Natural killer cell treated with Interleukin-12 subunit alpha and Interleukin-12 subunit beta and Interleukin-15 and Interleukin-18, amount 100 ng/mL, for 72 hours (primary cell): Measurements from ENCODE around the gene SWSAP1. TPM values are rescaled to one million over a fixed set of nuclear protein-coding genes. Genes with fewer than 3 reads are reported as not detected.
"Not testable (repeated sequence)": the region's sequence is repeated elsewhere in the genome, so short reads cannot be mapped to it uniquely, and the experiment has no call there.

Experiments
- ATAC-seq, 2 donors: fragments of 150-1000 bp; cut with Tn5 transposase in 1 of 2; sonication (Bioruptor Pico), chemical (Tn5 transposase) in 1 of 2; 2 replicates each; pipeline ENCODE4 v1.10.0; 2021
- DNase-seq: peaks from one replicate; pipeline ENCODE4 v3.0.0; 2022; ENCODE audit warnings: low spot score
- H3K27ac Mint-ChIP-seq, 2 donors: 1 replicate in 1 of 2; 2 replicates in 1 of 2; pipeline ENCODE4 v1.8.0; 2022; ENCODE audit warnings: mixed read lengths in 2 of 2, mild to moderate bottlenecking in 1 of 2, moderate library complexity in 1 of 2
- H3K27me3 Mint-ChIP-seq, 2 donors: 1 replicate in 1 of 2; 2 replicates in 1 of 2; pipeline ENCODE4 v1.8.0; 2022; ENCODE audit warnings: mixed read lengths in 2 of 2
- H3K36me3 Mint-ChIP-seq: one replicate; pipeline ENCODE4 v1.8.0; 2022; ENCODE audit warnings: mixed read lengths
- H3K4me1 Mint-ChIP-seq, 2 donors: 1 replicate in 1 of 2; 2 replicates in 1 of 2; pipeline ENCODE4 v1.8.0; 2022; ENCODE audit warnings: low read depth in 2 of 2, mixed read lengths in 2 of 2, mild to moderate bottlenecking in 1 of 2
- H3K4me3 Mint-ChIP-seq: one replicate; pipeline ENCODE4 v1.8.0; 2022; ENCODE audit warnings: mixed read lengths
- H3K9me3 Mint-ChIP-seq: 2 replicates; pipeline ENCODE4 v1.8.0; 2022; ENCODE audit warnings: mixed read lengths
- total RNA-seq, 2 donors: library from RNA; stranded (reverse); gene quantifications; one replicate each; pipeline ENCODE4 v1.2.3, GENCODE V29; 2022

Gene SWSAP1
- total RNA-seq, 2 donors from 2014 or later, result 1.6 to 3.0 TPM

DNA sequence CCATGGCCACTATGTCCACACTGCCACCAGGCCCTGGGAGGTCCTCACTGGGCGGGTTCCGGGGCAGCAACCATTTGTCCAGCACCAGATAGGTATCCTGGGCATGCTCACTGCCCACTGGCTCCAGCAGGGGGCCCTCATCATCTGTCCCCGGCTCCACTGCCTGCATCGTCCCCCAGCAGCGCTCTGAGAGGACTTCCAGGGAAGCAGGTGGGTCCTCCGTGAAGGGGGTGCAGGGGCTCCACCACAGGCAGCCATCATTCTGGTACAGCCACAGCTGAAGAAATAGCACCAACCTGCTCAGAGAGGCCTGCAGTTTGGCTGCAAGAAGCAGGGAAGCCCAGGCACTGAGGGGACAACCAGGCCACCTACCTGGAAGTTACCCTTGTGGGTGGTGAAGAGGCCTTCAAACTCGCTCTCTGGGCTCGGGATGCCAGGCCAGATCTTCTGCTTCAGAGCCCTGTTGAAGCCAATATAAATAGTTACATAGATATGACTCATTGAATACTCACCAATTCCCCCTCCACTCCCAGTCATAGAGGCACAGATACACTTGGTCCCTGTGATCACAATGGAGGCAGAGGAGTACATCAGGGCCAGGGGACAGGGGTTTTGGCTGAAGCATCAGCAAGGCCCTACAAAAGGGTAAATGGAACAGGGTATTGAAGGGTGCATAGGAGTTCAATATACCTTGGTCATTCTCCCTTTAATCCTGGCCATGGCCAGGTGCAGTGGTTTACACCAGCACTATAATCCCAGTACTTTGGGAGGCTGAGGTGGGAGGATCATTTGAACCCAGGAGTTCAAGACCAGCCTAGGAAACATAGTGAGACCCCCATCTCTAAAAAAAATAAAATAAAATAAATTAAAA is 4.1 kb downstream of the SWSAP1 start:
- H3K4me3 Mint-ChIP-seq, result peak overlapping the region; percentile 11
- peaks cover 30 to 33% of the 10 kb centered on the region in 2 donors for H3K4me1 Mint-ChIP-seq

GRCh38 chr19:11379269-11379845 is 4.9 kb downstream of the SWSAP1 start:
- peak; percentile 35 for DNase-seq
- not testable (repeated sequence) for ATAC-seq, H3K4me3 Mint-ChIP-seq, H3K27ac Mint-ChIP-seq, H3K27me3 Mint-ChIP-seq, H3K9me3 Mint-ChIP-seq, H3K36me3 Mint-ChIP-seq
- H3K4me1 Mint-ChIP-seq, result peaks cover 30 to 33% of the 10 kb centered on the region in 2 donors

More for the DNA sequence above, 4.1 kb downstream of the SWSAP1 start:
- peaks cover 5% of the 10 kb centered on the region for H3K36me3 Mint-ChIP-seq
- DNase-seq (no peak), ATAC-seq (no peak)
- no peaks in the 10 kb centered on the region for H3K27me3 Mint-ChIP-seq
- no peak overlapping the region for H3K27ac Mint-ChIP-seq
- no peaks in the 10 kb centered on the region for H3K9me3 Mint-ChIP-seq

- Mint-ChIP-seq H3K4me1 (peaks cover 33 to 34% of the 10 kb centered on the region in 2 donors), H3K27me3 (no peaks in the 10 kb centered on the region), H3K27ac (peak overlapping the region; percentile 89 to 90), H3K36me3 (peaks cover 5% of the 10 kb centered on the region), H3K4me3 (peak overlapping the region; percentile 92), H3K9me3 (no peaks in the 10 kb centered on the region)
- no peak for DNase-seq
- ATAC-seq, result no peak
These were observed 5.4 kb downstream of the SWSAP1 start for GRCh38 chr19:11379857-11380350.

GRCh38 chr19:11380653-11381537 is 6.4 kb downstream of the SWSAP1 start:
- Mint-ChIP-seq H3K9me3 (no peaks in the 10 kb centered on the region), H3K36me3 (peaks cover 5% of the 10 kb centered on the region), H3K27ac (peak overlapping the region; percentile 89 to 90), H3K27me3 (no peaks in the 10 kb centered on the region), H3K4me3 (peak overlapping the region; percentile 92), H3K4me1 (peaks cover 28 to 33% of the 10 kb centered on the region in 2 donors)
- ATAC-seq (peak; percentile 91 to 93), DNase-seq (peak; percentile 96)

GRCh38 chr19:11382898-11383705 is 8.6 kb downstream of the SWSAP1 start:
- no peaks in the 10 kb centered on the region for H3K27me3 Mint-ChIP-seq
- DNase-seq (no peak), ATAC-seq (no peak)
- peak overlapping the region; percentile 69 for H3K4me3 Mint-ChIP-seq
- H3K27ac Mint-ChIP-seq, result peak overlapping the region in 1 of 2 donors; percentile 43
- no peaks in the 10 kb centered on the region for H3K9me3 Mint-ChIP-seq
- no peaks in the 10 kb centered on the region for H3K36me3 Mint-ChIP-seq
- H3K4me1 Mint-ChIP-seq, result peaks cover 23 to 24% of the 10 kb centered on the region in 2 donors

DNA sequence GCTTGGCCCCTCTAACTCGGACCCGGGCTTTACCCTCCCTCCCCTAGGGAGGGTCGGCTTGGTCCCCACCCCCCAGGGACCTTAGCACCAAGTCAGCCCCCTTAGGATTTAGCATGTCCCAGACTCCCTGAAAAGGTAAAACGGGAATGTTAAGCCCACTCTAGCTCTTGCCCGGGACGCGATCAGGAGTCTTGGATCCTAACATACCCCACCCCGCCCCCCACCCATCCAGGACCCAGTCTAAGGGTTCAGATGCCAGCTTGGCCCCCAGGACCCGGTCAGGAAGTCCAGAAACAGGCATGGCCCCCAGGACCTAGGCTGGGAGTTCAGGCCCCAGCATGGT is 9.2 kb downstream of the SWSAP1 start:
- Mint-ChIP-seq H3K9me3 (no peaks in the 10 kb centered on the region), H3K27me3 (no peaks in the 10 kb centered on the region), H3K27ac (no peak overlapping the region), H3K36me3 (no peaks in the 10 kb centered on the region), H3K4me1 (peaks cover 23 to 24% of the 10 kb centered on the region in 2 donors), H3K4me3 (no peak overlapping the region)
- no peak for ATAC-seq
- DNase-seq, result no peak

GRCh38 chr19:11384778-11385129 is 10.3 kb downstream of the SWSAP1 start:
- Mint-ChIP-seq H3K9me3 (no peaks in the 10 kb centered on the region), H3K27ac (no peak overlapping the region), H3K4me1 (peaks cover 23% of the 10 kb centered on the region in 2 donors), H3K27me3 (no peaks in the 10 kb centered on the region), H3K36me3 (no peaks in the 10 kb centered on the region), H3K4me3 (no peak overlapping the region)
- no peak for DNase-seq
- no peak for ATAC-seq

DNA sequence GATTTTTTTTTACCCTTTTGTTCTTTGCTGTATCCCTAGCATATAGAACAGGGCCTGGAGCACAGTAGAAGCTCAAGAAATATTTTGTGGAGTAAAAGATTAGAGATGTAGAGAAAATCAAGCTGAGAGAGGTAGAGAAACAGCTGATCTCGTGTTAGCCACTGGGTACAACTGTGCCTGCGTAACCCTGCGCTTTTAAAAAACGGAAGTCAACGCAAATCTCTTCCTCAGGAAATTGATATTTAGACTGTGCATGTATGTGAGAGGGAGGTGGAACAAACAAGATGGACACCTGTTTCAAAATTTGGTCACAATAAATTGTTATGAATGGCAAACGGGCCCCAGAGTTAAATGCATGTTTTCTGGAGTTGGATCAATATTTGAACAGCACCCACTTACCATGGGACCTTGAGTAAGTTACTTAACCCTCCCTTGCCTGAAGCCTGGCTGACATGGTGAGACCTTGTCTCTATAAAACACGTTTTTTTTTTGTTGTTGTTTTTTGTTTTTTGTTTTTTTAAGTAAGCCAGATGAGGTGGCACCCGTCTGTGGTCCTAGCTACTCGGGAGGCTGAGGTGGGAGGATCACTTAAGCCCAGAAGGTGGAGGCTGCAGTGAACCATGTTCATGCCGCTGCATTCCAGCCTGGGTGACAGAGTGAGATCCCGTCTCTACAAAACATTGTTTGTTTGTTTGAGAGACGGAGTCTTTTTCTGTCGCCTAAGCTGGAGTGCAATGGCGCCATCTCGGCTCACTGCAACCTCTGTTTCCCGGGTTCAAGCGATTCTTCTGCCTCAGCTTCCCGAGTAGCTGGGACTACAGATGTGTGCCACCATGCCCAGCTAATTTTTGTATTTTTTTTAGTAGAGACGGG is 12.9 kb downstream of the SWSAP1 start:
- DNase-seq (no peak), ATAC-seq (no peak)
- Mint-ChIP-seq H3K4me1 (peaks cover 6 to 7% of the 10 kb centered on the region in 2 donors), H3K27ac (no peak overlapping the region), H3K9me3 (no peaks in the 10 kb centered on the region), H3K4me3 (no peak overlapping the region), H3K36me3 (no peaks in the 10 kb centered on the region), H3K27me3 (no peaks in the 10 kb centered on the region)

- H3K4me1 Mint-ChIP-seq, result no peaks in the 10 kb centered on the region
- peaks cover 4 to 10% of the 10 kb centered on the region in 2 donors for H3K27me3 Mint-ChIP-seq
- H3K27ac Mint-ChIP-seq, result no peak overlapping the region
- ATAC-seq (no peak), DNase-seq (no peak)
- H3K4me3 Mint-ChIP-seq, result no peak overlapping the region
- no peaks in the 10 kb centered on the region for H3K36me3 Mint-ChIP-seq
- no peaks in the 10 kb centered on the region for H3K9me3 Mint-ChIP-seq
These were observed 15.9 kb downstream of the SWSAP1 start for GRCh38 chr19:11390359-11390758.

- H3K9me3 Mint-ChIP-seq, result no peaks in the 10 kb centered on the region
- ATAC-seq (no peak), DNase-seq (no peak)
- H3K36me3 Mint-ChIP-seq, result no peaks in the 10 kb centered on the region
- H3K27ac Mint-ChIP-seq, result no peak overlapping the region
- no peaks in the 10 kb centered on the region for H3K4me1 Mint-ChIP-seq
- peaks cover 5 to 13% of the 10 kb centered on the region in 2 donors for H3K27me3 Mint-ChIP-seq
- H3K4me3 Mint-ChIP-seq, result no peak overlapping the region
These were observed 16.6 kb downstream of the SWSAP1 start for GRCh38 chr19:11390933-11391680.

DNA sequence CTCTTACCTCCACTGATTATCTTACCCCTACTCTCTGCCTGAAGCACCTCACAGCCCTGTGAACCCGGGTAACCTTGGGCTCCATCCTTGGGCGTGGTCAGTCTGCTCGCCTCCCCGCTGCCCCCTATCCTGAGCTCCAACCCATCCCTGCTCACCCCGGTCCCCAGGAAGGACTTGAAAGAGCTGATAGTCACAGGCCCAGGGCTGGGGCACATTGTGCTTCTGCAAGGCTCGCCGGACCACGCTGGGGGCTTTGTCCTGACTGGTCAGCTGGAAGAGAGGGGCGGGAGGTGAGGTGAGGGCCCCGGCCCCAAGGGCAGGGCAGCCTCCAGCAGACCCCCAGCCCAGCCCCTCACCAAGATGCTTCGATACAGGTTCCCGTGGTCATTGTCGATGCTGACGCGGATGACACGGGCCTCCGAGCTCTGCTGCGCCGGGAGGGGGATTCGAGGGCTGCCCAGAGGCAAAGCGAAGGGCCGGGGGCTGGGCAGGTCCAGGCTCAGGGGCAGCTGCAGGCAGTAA is 22.7 kb downstream of the SWSAP1 start:
- H3K4me3 Mint-ChIP-seq, result no peak overlapping the region
- H3K4me1 Mint-ChIP-seq, result no peaks in the 10 kb centered on the region
- H3K9me3 Mint-ChIP-seq, result no peaks in the 10 kb centered on the region
- no peaks in the 10 kb centered on the region for H3K36me3 Mint-ChIP-seq
- peaks cover 11 to 13% of the 10 kb centered on the region in 2 donors for H3K27me3 Mint-ChIP-seq
- H3K27ac Mint-ChIP-seq, result no peak overlapping the region
- ATAC-seq (peak in 1 of 2 donors; percentile 24), DNase-seq (peak; percentile 60)
